Measurements from ENCODE around the gene ROPN1. TPM values are rescaled to one million over a fixed set of nuclear protein-coding genes. Genes with fewer than 3 reads are reported as not detected.

ROPN1 gene
- total RNA-seq, 2 donors from 2014 or later = not detected

- no peak for DNase-seq (ENCODE audit: low spot score in 2 of 2)
- H3K27ac Mint-ChIP-seq = no peak overlapping the region
- no peak for ATAC-seq
- no peaks in the 10 kb centered on the region for H3K9me3 Mint-ChIP-seq
- peaks cover 0 to 12% of the 10 kb centered on the region in 2 donors for H3K36me3 Mint-ChIP-seq
Observed at GRCh38 chr3:123930445-123930844, 61.5 kb downstream of the ROPN1 start.

- Mint-ChIP-seq H3K27ac (no peak overlapping the region), H3K36me3 (peaks cover 9 to 19% of the 10 kb centered on the region in 2 donors), H3K9me3 (peaks cover 0 to 2% of the 10 kb centered on the region in 2 donors)
- ATAC-seq (no peak), DNase-seq (ENCODE audit: low spot score in 2 of 2) (no peak)
Observed at GRCh38 chr3:123929325-123929724, 62.6 kb downstream of the ROPN1 start.

GRCh38 chr3:123926396-123926795, 65.5 kb downstream of the ROPN1 start:
- no peak overlapping the region for H3K27ac Mint-ChIP-seq
- peaks cover 12 to 22% of the 10 kb centered on the region in 2 donors for H3K9me3 Mint-ChIP-seq
- ATAC-seq = no peak
- no peak for DNase-seq (ENCODE audit: low spot score in 2 of 2)
- peaks cover 36 to 40% of the 10 kb centered on the region in 2 donors for H3K36me3 Mint-ChIP-seq

GRCh38 chr3:123920868-123921267, 71.1 kb downstream of the ROPN1 start:
- H3K36me3 Mint-ChIP-seq = peaks cover 59 to 64% of the 10 kb centered on the region in 2 donors
- no peak for ATAC-seq
- no peak overlapping the region for H3K27ac Mint-ChIP-seq

GRCh38 chr3:123920383-123920782, 71.5 kb downstream of the ROPN1 start:
- H3K36me3 Mint-ChIP-seq = peaks cover 55 to 63% of the 10 kb centered on the region in 2 donors
- no peak overlapping the region for H3K27ac Mint-ChIP-seq
- peaks cover 28 to 36% of the 10 kb centered on the region in 2 donors for H3K9me3 Mint-ChIP-seq
- ATAC-seq (no peak), DNase-seq (ENCODE audit: low spot score in 2 of 2) (no peak)

More at GRCh38 chr3:123920868-123921267, 71.1 kb downstream of the ROPN1 start:
- DNase-seq (ENCODE audit: low spot score in 2 of 2) = no peak
- H3K9me3 Mint-ChIP-seq = peaks cover 28 to 36% of the 10 kb centered on the region in 2 donors

GRCh38 chr3:123919353-123919752, 72.6 kb downstream of the ROPN1 start:
- no peak overlapping the region for H3K27ac Mint-ChIP-seq
- peaks cover 49 to 55% of the 10 kb centered on the region in 2 donors for H3K36me3 Mint-ChIP-seq
- peaks cover 28 to 34% of the 10 kb centered on the region in 2 donors for H3K9me3 Mint-ChIP-seq
- DNase-seq (ENCODE audit: low spot score in 2 of 2) (no peak), ATAC-seq (no peak)

Other genes starting within 250 kb of the ROPN1 start
- under 1 TPM; 0.19 to 0.30 TPM for gene MYLK, start 107.8 kb downstream of the ROPN1 start, total RNA-seq
- gene CCDC14, start 30.9 kb downstream of the ROPN1 start, total RNA-seq = 10 to 100 TPM; 53.5 to 93.0 TPM
- 10 to 100 TPM in 1 of 2 donors, 1 to 10 TPM in 1; 1.8 to 11.4 TPM for gene KALRN, start 41.2 kb upstream of the ROPN1 start, total RNA-seq